Activated T-cell treated with anti-CD3 and anti-CD28 coated beads for 24 hours (primary cell): ENCODE results near the gene CEACAM7.
"Not testable (repeated sequence)": the region's sequence is repeated elsewhere in the genome, so short reads cannot be mapped to it uniquely, and the experiment has no call there.

Source experiments
- DNase-seq: peaks from one replicate; pipeline ENCODE4 v3.0.0-alpha.2; 2020; ENCODE audit warnings: low read depth

Gene CEACAM7

DNA sequence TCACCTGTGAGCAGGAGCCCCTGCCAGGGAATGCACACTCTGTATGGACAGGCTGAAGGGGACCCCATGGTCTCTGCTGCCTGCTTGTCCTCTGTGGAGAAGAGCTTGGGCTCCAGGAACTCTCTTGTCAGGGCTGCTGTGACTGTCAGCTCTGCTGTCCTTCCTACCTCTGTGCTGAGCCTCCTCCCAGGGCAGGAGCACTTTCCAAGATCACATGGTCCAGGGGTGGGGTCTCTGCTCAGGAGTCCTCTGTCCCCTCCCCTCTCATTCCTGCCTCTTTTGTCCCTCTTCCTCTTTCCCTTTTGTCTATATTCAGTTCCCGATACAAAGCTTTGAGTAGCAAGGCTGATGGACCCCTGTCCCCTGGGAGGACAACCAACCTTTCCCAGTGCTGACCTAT, at the start of gene CEACAM7:
CEACAM7 (minus strand) TSS at position 173 of the 400 bp plus-strand sequence; CDS start at position 68, 105 bp downstream.
- no peak for DNase-seq

DNA sequence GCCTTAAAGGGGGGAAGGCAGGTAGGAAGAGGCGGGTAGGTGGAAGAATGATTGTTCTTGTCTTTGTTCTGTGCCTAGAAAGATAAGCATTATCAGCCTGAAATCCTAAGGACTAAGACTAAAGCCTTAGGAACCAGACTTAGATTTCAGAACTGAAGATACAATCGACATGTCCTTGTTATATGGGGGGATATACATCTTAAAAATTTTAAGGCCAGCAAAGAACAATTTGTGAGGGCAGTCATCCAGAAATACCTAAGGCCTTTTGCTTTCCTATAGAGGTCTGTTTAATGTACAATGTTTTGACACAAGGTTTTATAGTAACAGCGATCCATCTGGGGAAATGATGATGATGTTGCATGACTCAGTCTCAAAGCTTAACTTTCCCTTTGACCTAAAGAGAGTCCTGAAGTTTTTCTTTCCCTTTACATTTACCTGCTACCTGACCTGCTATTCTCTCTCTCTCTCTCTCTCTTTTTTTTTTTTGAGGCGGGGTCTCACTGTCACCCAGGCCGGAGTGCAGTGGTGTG, 47.1 kb upstream of the CEACAM7 start:
- DNase-seq: no peak

DNA sequence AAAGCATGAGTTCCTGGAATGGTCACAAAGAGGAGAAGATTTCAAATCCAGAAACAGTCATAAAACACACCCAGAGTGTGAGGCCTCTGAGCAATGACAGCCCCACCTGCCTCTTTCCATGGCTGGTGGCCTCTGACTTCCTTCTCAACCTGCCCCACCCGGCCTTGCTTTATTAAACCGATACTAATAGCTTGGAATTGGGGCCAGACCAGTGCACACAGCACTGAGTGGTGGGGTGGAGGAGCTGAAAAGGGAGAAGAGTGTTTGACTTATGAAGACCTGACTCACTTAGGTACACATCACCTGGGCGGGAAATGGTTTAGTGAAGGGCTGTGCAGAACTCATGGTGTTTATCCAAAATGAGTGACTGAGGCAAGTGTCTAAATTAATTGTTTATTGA, 46.5 kb upstream of the CEACAM7 start:
- DNase-seq: no peak

GRCh38 chr19:41734156-41734555, 46.1 kb upstream of the CEACAM7 start:
- no peak for DNase-seq

DNA sequence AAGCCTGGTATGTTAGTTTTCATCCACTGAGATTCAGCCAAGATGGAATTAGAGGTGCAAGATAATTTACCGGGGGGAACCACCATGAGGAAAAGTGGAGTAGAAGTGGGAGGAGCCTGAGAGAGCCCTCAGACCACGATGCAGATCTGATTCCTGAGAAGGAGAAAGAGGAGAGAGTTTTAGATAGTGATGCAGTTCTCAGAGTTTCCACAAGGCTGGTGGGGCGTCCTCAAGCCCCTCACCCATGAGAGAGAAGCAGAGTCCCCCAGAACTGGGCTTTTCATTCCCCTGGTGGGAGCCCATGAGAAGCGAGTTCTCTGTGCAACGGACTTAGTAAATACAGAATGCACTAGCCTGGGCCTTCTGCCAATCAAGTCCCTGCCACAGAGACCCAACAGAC, 38.4 kb upstream of the CEACAM7 start:
- DNase-seq: no peak

GRCh38 chr19:41720103-41720502, 32.0 kb upstream of the CEACAM7 start:
- DNase-seq: no peak

DNA sequence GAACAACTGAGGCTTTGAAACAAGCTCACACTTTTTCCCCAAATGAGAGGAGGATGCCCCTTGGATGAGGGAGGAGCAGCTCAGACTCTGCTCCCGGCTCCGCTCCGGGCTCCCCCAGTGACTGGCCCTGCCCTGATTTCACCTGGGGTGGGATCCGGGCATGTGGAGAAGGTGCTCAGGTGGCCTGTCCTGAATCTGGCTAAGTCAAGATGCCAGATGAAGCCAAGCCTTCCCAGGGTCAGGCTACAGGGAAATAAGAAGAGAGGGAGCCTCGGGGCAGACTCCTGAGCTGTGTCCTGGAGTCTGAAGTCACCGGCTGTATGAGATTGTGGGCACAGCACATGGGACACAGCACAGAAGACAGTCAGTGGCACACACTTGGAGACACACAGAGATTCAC, 30.7 kb upstream of the CEACAM7 start:
- DNase-seq: no peak

DNA sequence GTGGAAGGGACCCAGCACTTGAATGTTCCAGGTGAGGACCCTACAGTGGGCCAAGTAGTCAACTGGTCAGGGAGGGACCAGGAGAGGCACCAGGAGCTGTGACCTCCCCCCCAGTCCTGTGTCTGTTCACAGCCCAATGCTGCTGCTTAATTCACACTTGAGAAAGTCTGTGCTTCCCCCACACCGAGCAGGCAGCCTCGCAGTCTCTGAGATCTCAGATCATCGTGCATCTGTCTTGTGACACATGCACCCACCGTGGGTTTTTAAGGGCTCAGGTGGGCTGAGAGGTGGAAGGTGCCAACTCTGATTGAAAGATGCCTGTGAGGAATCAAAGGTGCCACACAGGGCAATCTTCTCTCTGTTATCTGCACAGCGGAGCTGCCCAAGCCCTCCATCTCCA, 26.5 kb upstream of the CEACAM7 start:
- no peak for DNase-seq

- DNase-seq: no peak
Observed at GRCh38 chr19:41711376-41712261, 23.5 kb upstream of the CEACAM7 start.

DNA sequence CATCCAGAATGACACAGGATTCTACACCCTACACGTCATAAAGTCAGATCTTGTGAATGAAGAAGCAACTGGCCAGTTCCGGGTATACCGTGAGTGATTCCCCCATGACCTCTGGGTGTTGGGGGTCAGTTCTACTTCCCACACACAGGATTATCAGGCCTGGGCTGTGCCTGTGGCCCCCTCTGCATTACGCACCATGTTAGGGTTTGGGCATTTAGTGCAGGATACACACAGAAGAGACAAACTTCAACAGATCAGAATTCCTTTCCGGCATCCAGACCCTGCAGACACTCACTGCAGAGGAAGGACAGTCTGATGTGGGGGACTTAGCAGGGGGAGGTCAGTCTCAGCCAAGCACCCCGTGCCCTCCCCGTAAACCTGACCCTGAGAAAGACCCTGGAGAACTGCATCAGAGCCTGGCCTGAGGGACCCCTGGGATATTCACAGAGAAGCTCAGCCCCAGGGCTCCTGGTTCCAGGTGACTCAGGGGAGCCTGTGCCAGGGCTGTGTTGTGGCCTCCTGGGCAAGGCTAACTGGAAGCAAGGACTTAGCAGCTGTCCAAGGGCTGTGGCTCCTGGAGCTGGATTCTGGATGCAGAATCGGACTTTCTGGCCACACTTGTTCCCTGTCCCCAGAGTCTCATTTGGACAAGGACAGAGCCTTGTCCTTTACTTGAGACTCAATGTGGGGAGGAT, 22.0 kb upstream of the CEACAM7 start:
- DNase-seq: no peak

DNA sequence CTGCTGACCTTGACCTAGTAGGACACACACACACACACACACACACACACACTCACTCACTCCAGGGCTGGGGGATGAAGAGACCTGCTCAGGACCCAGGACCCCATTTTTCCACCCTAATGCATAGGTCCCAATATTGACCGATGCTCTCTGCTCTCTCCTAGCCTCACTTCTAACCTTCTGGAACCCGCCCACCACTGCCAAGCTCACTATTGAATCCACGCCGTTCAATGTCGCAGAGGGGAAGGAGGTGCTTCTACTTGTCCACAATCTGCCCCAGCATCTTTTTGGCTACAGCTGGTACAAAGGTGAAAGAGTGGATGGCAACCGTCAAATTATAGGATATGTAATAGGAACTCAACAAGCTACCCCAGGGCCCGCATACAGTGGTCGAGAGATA, 21.4 kb upstream of the CEACAM7 start:
- DNase-seq: not testable (repeated sequence)

DNA sequence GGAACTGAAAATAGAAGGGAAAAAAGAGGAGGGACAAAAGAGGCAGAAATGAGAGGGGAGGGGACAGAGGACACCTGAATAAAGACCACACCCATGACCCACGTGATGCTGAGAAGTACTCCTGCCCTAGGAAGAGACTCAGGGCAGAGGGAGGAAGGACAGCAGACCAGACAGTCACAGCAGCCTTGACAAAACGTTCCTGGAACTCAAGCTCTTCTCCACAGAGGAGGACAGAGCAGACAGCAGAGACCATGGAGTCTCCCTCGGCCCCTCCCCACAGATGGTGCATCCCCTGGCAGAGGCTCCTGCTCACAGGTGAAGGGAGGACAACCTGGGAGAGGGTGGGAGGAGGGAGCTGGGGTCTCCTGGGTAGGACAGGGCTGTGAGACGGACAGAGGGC, 20.4 kb upstream of the CEACAM7 start, which contains the start of gene CEACAM5:
CEACAM5 (plus strand) TSS at position 146 of the 400 bp plus-strand sequence; CDS start at position 252, 106 bp downstream.
- DNase-seq: no peak

- no peak for DNase-seq
Observed at GRCh38 chr19:41707871-41708371, 19.9 kb upstream of the CEACAM7 start.

GRCh38 chr19:41707502-41707812, 19.4 kb upstream of the CEACAM7 start:
- DNase-seq: no peak

GRCh38 chr19:41706741-41707501, 18.9 kb upstream of the CEACAM7 start:
- peak; percentile 58 for DNase-seq

DNA sequence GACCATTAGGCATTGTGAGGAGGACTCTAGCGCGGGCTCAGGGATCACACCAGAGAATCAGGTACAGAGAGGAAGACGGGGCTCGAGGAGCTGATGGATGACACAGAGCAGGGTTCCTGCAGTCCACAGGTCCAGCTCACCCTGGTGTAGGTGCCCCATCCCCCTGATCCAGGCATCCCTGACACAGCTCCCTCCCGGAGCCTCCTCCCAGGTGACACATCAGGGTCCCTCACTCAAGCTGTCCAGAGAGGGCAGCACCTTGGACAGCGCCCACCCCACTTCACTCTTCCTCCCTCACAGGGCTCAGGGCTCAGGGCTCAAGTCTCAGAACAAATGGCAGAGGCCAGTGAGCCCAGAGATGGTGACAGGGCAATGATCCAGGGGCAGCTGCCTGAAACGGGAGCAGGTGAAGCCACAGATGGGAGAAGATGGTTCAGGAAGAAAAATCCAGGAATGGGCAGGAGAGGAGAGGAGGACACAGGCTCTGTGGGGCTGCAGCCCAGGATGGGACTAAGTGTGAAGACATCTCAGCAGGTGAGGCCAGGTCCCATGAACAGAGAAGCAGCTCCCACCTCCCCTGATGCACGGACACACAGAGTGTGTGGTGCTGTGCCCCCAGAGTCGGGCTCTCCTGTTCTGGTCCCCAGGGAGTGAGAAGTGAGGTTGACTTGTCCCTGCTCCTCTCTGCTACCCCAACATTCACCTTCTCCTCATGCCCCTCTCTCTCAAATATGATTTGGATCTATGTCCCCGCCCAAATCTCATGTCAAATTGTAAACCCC, 17.5 kb upstream of the CEACAM7 start:
- DNase-seq: no peak

GRCh38 chr19:41703602-41704293, 15.7 kb upstream of the CEACAM7 start:
- DNase-seq: no peak

DNA sequence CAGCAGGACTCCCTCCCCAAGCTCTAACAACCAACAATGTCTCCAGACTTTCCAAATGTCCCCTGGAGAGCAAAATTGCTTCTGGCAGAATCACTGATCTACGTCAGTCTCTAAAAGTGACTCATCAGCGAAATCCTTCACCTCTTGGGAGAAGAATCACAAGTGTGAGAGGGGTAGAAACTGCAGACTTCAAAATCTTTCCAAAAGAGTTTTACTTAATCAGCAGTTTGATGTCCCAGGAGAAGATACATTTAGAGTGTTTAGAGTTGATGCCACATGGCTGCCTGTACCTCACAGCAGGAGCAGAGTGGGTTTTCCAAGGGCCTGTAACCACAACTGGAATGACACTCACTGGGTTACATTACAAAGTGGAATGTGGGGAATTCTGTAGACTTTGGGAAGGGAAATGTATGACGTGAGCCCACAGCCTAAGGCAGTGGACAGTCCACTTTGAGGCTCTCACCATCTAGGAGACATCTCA, 14.1 kb upstream of the CEACAM7 start:
- no peak for DNase-seq

DNA sequence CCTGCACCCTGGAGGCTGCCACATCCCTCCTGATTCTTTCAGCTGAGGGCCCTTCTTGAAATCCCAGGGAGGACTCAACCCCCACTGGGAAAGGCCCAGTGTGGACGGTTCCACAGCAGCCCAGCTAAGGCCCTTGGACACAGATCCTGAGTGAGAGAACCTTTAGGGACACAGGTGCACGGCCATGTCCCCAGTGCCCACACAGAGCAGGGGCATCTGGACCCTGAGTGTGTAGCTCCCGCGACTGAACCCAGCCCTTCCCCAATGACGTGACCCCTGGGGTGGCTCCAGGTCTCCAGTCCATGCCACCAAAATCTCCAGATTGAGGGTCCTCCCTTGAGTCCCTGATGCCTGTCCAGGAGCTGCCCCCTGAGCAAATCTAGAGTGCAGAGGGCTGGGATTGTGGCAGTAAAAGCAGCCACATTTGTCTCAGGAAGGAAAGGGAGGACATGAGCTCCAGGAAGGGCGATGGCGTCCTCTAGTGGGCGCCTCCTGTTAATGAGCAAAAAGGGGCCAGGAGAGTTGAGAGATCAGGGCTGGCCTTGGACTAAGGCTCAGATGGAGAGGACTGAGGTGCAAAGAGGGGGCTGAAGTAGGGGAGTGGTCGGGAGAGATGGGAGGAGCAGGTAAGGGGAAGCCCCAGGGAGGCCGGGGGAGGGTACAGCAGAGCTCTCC, 13.5 kb upstream of the CEACAM7 start:
- DNase-seq: no peak
